ENCODE data around the gene EP300. TPM values are rescaled to one million over a fixed set of nuclear protein-coding genes. Genes with fewer than 3 reads are reported as not detected.

The EP300 gene
- total and polyA plus RNA-seq, 2 of the 8 experiments (the other 6 are each of a cell fraction or from before 2014, with no cell fraction given): 39.5 to 109 TPM

GRCh38 chr22:41062146-41062545 lies 30.2 kb upstream of the EP300 start (continued):
- TF ChIP-seq CREB1 (IDR thresholded peaks at IDR 0.05) (no peak), CHD7 (IDR thresholded peaks at IDR 0.05; ENCODE audit: insufficient replicate concordance, low read length) (no peak), NANOG (IDR thresholded peaks at IDR 0.05; ENCODE audit: insufficient read depth, low read depth, low read length, poor library complexity, severe bottlenecking) (no peak), SP4 (IDR thresholded peaks at IDR 0.05; ENCODE audit: low read length) (no peak), POLR2AphosphoS5 (IDR thresholded peaks at IDR 0.05; ENCODE audit: low read depth, low read length) (no peak), SIRT6 (IDR thresholded peaks at IDR 0.05; ENCODE audit: low read length) (no peak)
